GM19043 (cell line): ENCODE measurements around the gene ZNF827.
A peak's percentile ranks its signal among the peaks of the same experiment; 100 is the strongest.

Experiments
- ATAC-seq: cut with Tn5 transposase; IDR thresholded peaks from one replicate; pipeline ENCODE4 v1.9.1; 2021; ENCODE audit warnings: low read depth; ENCODE audit not compliant: unreplicated experiment

The ZNF827 gene, protein sequence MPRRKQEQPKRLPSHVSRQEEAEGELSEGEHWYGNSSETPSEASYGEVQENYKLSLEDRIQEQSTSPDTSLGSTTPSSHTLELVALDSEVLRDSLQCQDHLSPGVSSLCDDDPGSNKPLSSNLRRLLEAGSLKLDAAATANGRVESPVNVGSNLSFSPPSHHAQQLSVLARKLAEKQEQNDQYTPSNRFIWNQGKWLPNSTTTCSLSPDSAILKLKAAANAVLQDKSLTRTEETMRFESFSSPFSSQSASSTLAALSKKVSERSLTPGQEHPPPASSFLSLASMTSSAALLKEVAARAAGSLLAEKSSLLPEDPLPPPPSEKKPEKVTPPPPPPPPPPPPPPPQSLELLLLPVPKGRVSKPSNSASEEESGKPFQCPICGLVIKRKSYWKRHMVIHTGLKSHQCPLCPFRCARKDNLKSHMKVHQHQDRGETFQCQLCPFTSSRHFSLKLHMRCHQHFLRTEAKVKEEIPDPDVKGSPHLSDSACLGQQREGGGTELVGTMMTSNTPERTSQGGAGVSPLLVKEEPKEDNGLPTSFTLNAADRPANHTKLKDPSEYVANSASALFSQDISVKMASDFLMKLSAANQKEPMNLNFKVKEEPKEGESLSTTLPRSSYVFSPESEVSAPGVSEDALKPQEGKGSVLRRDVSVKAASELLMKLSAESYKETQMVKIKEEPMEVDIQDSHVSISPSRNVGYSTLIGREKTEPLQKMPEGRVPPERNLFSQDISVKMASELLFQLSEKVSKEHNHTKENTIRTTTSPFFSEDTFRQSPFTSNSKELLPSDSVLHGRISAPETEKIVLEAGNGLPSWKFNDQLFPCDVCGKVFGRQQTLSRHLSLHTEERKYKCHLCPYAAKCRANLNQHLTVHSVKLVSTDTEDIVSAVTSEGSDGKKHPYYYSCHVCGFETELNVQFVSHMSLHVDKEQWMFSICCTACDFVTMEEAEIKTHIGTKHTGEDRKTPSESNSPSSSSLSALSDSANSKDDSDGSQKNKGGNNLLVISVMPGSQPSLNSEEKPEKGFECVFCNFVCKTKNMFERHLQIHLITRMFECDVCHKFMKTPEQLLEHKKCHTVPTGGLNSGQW

DNA sequence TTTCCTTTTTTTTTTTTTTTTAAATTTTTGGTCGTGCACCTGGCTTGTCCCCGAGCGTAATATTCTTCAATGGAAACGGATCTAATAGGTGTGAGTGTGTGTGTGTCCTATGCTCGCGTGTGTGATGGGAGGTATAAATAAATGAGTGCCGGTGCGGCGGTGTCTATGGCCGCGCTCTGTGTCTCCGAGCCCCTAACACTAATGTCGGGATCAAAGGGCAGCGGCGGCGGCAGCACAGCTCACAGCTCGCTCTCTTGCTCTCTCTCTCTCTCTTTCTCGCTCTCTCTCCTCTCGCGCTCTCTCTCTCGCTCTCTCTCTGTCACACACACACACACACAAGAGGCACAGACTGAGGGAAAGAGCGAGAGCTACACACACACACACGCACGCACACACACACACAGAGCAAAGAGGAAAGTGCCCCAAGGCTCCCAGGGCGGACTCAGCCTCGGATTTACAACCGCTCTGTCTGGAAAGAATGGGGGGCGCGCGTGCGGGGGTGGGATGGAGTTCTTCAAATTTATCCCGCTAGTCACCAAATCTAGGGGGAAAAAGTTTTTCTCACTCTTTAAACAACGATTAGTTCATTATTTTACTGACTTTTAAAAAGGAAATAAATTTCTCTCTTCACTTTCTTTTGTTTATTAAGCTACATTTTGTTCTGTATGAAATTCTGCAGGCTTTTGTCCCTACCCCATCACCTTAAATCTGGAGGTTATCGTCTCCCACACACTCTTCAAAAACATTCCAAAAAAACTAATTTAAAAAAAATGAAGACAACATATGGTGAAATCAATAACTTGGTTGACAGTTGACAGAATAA, at the start of gene ZNF827:
Gene ZNF827 (minus strand): TSS at position 206 of the 823 bp plus-strand sequence. CDS start 416 bp downstream, outside the sequence.
- ATAC-seq = peak; percentile 29

DNA sequence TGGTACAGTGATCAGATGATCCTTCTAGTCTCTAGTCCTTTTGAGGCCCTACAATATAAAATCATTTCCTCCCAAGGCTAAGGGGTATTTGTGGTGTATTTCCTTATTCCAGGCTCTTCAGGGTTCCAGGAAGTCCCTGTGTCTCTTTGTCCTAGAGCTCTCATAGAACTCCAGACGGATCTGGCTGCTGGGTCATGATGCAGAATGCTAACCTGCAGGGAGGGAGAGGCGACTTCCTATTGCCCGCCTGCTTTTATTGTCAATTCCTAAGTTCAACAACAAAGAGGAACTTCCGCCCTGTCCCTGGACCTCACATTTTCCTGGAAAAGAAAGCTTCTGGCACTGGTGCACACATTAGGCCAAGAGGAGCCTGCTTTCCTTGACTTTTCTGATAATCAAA, 45.9 kb upstream of the ZNF827 start:
- ATAC-seq = no peak

DNA sequence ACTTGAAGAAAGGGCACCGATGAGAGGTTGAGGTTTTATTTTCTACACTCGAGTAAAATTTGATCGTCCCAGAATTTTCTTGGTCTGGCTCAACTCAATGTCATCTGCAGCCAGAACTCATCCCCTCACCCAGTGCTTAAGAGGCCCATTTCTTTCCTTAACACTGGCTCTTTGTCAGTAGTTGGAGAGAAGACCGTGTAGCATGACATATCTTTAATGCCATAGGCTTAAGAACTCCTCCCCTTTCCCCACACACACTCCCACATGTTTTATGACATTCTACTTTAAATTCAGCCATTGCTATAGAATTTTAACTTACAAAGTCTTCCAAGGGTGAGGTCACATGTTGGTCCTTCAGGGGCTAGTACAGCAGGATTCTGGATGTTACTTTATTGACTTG, 44.2 kb upstream of the ZNF827 start:
- no peak for ATAC-seq

DNA sequence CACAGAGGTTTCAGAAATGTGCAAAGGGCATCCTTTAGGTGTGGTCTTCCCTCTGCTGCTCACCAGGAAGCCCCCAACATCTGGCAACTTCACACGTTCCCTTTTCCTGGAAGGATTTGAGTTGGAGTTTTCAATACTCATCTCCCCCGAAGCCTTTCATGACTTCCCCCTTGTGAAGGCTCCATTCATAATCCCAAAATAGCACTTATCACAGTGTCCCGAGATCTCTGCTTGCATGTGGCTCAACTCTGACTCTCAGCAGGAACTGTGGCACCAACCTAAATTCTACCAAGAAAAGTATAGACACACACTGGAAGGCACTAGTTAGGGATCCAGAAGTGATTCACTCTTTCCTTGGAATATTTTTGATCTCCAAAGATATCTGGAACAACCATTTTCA, 40.5 kb upstream of the ZNF827 start:
- ATAC-seq = no peak

DNA sequence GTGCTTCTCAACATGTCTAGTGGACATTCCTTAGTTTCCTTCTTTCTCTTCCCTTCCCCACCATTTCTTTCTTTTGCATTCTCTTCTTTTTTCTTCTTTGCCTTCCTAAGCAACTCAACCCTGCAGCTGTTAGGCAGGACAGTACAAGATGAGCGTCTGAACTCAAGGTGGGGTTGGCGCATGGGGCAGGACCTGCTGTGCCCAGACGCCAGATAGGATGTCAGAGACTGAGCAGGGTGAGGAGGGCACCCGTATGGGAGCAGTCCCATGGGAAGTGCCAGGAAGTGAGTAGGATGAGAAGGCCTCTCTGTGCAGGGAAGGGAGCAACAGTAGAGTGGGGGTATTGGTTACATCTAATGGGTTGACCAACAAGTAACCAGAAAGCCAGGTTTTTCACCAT, 38.1 kb upstream of the ZNF827 start:
- no peak for ATAC-seq

DNA sequence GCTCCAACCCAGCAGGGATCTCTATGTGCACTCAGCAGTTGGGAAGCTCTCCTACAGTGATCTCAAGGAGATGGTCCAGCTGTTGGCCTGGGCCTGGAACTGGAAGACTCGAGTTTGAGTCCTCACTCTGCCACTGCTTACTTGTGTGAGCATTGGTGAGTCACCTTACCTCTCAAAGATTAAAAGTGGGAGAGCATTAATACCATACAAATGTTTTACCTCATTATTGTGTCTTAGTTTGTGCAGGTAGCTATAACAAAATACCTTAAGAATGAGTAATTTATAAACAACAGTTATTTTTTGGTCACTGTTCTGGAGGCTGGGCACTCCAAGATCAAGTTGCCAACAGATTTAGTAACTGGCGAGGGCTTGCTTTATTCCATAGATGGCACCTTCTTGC, 21.4 kb upstream of the ZNF827 start:
- ATAC-seq = no peak

DNA sequence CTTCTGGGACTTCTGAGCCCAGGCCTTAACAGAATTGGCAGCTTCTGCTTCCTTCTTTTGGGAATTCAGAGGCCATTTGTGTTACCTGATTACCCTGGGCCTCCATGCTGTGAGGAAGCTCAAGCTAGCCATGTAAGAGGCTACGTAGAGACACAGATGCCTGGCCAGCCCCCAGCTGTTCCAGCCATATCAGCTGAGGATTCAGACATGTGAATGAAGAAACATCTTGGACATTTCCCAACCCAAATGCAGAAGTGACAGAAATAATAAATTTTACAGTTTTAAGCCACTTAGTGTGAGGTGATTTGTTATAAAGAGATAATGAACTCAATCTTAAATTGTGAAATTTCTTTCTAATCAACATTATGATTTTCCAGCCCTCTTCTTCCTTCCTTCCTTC, 18.7 kb upstream of the ZNF827 start:
- no peak for ATAC-seq

DNA sequence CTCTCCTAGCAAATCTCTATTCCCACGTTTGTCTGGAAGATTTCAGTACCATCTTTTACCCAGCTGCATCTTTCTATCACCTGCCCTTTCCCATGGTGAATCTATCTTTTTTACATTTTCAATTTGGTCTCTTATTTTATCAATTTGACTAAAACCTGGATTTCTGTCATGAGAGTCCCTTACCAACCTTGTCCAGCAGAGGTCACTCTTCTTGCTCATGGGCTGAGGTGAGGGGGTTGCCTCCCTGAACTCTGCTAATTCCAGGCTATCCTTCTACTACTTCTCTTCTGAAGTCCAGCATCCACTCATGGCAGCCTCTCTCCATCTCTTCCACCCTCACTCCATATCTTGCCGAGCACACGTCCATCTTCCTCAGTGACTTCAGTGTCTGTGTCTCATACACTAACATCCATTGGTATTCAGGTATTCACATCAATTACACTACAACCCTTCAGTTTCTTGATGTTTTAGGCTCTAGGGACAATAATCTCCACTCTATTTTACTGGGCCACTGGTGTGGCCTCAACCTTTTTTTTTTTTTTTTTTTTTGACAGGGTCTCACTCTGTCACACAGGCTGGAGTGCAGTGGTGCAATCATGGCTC, 17.8 kb upstream of the ZNF827 start:
- no peak for ATAC-seq

DNA sequence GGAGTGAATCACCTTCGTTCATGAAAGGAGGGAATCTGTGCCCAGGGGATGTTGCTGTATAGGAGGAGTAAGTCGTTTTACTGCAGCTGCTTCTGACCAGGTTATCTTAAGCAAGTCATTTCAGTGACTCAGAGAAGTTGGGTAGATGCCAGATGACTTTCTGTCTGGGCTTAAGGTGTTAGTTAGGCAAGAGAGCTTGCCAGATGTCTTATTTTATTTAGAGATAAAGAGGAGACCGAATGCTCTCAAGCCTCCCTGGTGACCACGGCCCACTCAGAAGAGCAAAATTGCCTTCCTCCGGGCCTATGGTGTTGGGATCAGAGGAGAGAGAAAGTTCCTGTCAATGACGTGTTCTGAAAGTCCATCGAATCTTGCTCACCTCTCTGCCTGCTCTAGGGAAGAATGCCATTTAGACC, 16.3 kb upstream of the ZNF827 start:
- no peak for ATAC-seq

DNA sequence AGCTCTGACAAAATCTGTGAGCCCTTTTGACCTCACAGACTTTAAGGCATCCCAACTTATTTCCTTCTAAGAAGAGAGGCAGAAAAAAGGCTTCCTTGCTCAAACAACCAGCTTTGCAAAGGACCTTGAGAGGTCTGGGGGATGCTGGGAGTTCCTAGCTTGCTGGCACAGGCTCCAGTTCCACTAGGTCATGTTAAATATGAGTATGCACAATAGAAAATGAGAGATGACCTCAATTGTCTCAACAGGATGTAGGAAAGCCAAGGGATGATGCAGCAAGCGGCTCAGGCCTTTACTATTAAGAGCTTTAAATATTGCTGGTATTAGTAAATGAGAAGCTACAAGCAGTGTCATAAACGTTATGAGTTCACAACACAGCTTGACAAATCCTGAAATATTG, 13.3 kb upstream of the ZNF827 start:
- ATAC-seq = no peak

DNA sequence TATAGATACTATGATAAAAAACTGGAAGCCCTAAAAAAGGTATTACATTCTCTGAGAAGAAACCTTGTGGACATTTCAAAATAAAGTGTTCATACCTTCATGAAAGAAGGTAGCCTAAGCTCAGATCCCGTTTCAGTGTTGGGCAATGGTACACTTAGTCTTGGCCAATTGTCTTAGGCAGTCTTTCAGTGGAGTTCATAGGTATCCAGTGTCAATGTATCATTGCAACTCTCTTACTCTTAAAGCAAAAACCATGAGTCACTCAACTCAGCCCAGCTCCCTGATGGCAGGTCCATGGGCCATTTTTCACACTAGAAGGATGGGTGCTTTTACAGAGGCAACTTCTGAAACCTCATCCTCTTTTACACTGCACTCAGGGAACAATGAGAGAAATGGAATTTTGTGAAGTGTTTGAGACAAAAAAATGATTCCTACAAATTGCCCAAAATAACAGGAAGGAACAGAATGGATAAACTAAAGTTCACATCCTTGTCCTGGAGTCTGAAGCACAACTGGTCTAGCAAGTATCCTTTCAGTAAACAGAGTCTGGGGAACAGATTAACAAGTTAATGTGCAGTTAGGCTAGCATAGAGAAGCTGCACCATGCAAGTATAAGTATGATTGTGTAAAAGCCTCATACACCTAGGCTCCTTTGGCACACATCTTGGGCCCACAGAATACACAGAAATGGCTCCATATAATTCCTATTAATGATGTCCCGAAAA, 7.0 kb upstream of the ZNF827 start:
- ATAC-seq = no peak

DNA sequence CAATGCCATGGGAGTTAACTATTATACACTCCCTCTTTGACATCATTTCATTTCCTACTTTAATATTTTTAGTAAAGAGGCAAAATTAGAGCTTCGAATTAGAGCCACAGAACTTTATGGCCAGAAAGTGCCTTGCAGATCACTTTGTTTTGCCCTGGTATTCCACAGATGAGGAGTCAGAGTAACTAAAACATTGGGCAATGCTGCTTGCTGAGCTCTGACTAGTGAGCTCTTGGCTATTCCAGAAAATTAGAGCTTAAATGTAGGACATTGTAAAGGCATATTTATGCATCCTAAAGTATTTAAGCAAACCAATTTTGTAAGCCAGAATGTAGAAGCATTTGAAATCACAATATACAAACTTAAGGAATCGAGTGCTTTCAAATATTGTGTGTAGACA, 6.3 kb upstream of the ZNF827 start:
- ATAC-seq = no peak

DNA sequence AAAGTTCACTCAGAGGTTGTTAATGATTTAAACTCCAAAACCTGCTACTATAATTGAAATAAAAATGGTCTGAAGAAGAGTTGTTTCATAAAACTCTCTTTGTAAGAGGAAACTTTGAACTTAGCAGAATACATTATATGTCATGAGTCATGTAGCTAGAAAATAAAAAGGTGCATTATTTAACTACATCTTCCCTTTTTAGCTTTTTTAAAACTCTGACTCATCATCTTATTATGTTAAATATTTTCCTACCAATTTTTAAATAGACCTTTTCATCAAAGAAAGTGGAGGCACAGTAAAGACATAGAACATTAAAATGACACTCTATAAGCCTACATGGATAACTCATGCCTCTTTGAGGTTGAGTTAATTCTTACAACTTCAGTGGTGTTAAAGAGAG, 1.2 kb upstream of the ZNF827 start:
- ATAC-seq = no peak

DNA sequence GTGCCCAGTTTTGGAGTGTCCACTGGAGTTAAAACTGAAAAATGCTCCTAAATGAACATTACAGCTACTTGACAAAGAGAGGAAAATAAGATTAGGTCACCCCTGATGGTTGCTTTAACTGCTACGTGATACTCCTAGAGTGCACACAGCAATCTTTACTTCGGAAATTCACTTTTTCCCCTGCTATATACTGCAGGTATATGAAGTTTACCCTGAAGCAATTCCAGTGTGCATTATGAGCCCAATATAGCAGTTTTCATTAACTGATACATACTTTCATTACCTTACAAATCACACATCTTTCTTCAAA, 773 bp upstream of the ZNF827 start:
- no peak for ATAC-seq

DNA sequence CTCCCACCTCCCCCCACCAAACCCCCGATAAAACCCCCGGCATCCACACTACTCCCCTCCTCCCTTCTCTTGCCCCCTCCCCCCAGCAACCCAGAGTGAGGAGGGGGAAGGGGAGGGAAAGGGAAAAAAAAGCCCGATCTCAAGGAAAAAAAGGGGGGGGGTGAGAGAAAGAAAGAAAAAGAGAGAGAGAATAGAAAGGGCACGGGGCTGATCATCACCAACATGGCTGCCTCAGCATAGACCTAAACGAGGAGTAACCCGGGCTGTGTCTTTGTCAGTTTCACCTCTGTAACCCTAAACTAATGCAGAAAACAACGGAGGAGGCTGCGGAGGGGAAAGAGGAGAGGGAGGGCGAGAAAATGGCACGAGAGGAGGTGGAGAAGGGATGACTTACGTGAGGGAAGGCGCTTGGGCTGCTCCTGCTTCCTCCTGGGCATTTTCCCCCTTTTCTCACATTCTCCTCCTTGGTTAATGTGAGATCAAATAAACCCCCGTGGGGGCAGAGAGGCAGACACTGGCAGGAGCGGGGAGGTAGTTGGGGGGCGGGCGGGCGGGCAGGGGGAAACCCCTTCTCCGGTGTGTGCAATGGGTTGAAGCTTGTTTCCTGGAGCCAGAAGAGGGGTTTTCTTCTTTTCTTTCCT, 532 bp downstream of the ZNF827 start:
- no peak for ATAC-seq

DNA sequence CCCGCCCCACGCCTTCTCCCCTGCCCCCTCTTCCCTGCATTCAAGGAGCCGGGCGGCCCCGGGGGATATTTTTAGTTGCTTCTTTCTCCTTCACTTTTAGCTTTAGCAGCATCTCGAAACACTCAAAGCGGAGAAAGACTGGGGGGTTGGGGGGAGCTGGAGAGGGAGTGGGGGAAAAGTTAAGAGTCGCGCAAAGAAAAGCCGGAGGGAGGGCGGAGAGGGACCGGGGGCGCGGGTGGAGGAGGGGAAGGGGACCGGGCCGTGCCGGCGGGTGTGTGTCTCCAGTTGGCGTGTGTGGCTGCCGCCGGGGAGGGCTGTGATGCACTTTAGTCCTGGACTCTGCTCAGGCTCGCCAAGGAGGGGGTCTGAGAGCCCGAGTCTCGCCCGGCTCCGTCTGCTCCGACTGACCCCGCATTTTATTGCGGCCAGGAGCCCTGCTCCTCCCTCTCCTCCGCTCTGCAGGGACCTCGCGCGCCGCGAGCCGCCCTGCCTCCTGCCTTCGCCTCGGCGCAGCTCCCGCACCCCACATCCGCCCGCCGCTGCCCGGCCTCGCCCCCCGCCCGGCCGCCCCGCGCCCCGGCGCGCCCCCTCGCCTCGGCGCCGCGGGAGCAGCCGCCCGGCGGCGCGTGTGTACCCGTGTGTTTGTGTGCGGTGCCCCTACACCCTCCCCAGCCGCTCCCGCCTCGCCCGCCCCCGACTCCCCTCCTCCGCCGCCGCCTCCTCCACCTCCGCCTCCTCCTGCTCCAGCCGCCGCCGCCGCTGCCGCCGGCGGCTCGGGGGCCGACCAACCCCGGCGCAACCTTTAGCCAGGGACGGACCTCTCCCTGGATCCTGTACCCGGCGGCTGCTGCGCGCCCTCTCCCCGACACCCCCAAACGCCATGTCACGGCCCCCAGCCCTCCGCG, 1.4 kb downstream of the ZNF827 start:
- ATAC-seq = no peak

DNA sequence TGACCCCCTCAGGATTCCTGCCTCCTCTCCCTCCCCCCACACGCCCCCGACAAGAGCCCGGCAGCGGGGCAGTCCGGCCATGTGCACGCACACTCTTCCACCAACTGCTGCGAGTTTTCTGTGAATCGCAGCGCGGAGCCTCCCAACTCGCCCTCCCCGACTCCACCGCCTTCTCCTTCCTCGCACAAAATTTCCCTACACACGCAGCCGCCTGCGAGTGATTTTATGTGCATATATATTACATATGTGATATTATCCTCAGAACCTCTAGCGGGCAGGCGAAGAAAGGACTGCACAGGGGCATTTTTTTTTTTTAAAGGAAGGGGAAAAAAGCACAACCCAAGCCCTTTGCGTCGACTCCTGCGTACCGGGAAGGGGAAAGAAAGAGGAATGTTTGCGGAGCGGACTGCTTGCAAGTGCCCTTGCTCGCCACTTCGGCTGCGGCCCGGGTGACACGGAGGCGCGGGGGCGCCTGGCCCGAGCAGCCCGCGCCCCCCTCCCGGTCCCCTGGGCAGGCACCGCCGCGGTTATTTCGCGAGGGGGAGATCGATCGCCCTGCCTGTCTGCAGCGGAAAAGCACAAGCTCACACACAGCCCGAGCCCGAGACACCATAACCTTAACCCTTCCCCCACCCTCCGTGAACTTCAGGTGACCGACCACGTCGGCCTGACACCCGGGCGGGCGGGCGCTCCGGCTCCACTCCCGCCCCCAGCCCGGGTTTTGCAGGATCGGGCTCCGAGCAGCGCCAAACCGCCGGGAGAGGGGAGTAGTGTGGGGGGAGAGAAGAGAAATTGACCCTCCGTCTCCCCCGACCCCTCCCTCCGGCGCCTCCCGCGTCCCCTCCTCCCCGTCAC, 2.3 kb downstream of the ZNF827 start:
- ATAC-seq = peak; percentile 41
